A549 (cell line): ENCODE data around the gene DNAH17.

Source experiments
- CHD4 ChIP-seq: fragments of 200-600 bp; sonication (generic); IDR thresholded peaks from 2 replicates; pipeline ENCODE4 v1.6.1; 2016; ENCODE audit warnings: antibody characterized with exemption, mild to moderate bottlenecking, borderline replicate concordance
- HDAC2 ChIP-seq: fragments of 200-600 bp; sonication (generic); IDR thresholded peaks from 2 replicates; pipeline ENCODE4 v1.6.1; 2016
- JUN ChIP-seq, 2 experiments: fragments of >200 bp; sonication (Bioruptor Twin); formaldehyde crosslinking; IDR thresholded peaks; 2 replicates in 1 of 2; 3 replicates in 1 of 2; pipeline ENCODE4 v1.6.1; 2016 to 2017
- KDM1A ChIP-seq: fragments of 200-600 bp; sonication (generic); IDR thresholded peaks from 2 replicates; pipeline ENCODE4 v1.6.1; 2016; ENCODE audit warnings: low read depth, mild to moderate bottlenecking
- MAZ ChIP-seq: fragments of 150-350 bp; IDR thresholded peaks from 2 replicates; pipeline ENCODE4 v1.6.1; 2014; ENCODE audit warnings: antibody characterized with exemption, low read depth, low read length, borderline replicate concordance
- POLR2A ChIP-seq: IDR thresholded peaks from 2 replicates; pipeline ENCODE4 v1.6.1; 2012; ENCODE audit warnings: mild to moderate bottlenecking, low read length
- RCOR1 ChIP-seq: fragments of 150-350 bp; IDR thresholded peaks from 2 replicates; pipeline ENCODE4 v1.6.1; 2014; ENCODE audit warnings: antibody characterized with exemption, low read length, low read depth
- SREBF2 ChIP-seq: fragments of 450-650 bp; IDR thresholded peaks from 2 replicates; pipeline ENCODE4 v1.6.1; 2014; ENCODE audit warnings: mild to moderate bottlenecking, moderate library complexity
- TF ChIP-seq, protein P1 (sequence below): fragments of 200-600 bp; sonication (generic); IDR thresholded peaks from 2 replicates; pipeline ENCODE4 v1.6.1; 2016; ENCODE audit warnings: antibody characterized with exemption, mild to moderate bottlenecking, moderate library complexity
- TF ChIP-seq, protein P2 (sequence below): fragments of >200 bp; sonication (Bioruptor Twin); formaldehyde crosslinking; IDR thresholded peaks from 3 replicates; pipeline ENCODE4 v1.5.1; 2016
- TF ChIP-seq, protein P3 (sequence below): IDR thresholded peaks from 2 replicates; pipeline ENCODE4 v1.6.1; 2012

DNA sequence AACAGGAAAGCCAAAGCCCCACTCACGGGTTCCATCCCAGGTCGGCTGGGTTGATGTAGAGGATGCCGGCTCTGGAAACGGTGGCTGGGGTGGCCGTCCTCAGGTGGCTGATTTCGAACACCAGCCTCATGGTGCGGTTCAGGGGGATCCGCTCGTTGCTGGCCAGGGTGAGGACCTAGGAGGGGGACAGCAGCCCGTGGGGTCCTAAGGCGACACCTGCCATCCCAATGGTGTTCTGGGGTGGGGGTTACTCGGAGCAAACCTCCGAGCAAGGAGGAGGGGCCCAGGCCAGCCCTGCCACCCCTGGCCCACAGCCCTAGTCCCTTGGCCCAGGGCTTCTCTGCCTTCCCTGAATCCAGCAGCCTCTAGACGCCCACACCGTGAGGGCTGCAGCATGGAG is 86.5 kb downstream of the DNAH17 start:
- no peak for TF ChIP-seq KDM1A
- TF ChIP-seq, protein P1, sequence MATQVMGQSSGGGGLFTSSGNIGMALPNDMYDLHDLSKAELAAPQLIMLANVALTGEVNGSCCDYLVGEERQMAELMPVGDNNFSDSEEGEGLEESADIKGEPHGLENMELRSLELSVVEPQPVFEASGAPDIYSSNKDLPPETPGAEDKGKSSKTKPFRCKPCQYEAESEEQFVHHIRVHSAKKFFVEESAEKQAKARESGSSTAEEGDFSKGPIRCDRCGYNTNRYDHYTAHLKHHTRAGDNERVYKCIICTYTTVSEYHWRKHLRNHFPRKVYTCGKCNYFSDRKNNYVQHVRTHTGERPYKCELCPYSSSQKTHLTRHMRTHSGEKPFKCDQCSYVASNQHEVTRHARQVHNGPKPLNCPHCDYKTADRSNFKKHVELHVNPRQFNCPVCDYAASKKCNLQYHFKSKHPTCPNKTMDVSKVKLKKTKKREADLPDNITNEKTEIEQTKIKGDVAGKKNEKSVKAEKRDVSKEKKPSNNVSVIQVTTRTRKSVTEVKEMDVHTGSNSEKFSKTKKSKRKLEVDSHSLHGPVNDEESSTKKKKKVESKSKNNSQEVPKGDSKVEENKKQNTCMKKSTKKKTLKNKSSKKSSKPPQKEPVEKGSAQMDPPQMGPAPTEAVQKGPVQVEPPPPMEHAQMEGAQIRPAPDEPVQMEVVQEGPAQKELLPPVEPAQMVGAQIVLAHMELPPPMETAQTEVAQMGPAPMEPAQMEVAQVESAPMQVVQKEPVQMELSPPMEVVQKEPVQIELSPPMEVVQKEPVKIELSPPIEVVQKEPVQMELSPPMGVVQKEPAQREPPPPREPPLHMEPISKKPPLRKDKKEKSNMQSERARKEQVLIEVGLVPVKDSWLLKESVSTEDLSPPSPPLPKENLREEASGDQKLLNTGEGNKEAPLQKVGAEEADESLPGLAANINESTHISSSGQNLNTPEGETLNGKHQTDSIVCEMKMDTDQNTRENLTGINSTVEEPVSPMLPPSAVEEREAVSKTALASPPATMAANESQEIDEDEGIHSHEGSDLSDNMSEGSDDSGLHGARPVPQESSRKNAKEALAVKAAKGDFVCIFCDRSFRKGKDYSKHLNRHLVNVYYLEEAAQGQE: no peak
- no peak for TF ChIP-seq POLR2A
- TF ChIP-seq SREBF2: no peak
- TF ChIP-seq, protein P2, sequence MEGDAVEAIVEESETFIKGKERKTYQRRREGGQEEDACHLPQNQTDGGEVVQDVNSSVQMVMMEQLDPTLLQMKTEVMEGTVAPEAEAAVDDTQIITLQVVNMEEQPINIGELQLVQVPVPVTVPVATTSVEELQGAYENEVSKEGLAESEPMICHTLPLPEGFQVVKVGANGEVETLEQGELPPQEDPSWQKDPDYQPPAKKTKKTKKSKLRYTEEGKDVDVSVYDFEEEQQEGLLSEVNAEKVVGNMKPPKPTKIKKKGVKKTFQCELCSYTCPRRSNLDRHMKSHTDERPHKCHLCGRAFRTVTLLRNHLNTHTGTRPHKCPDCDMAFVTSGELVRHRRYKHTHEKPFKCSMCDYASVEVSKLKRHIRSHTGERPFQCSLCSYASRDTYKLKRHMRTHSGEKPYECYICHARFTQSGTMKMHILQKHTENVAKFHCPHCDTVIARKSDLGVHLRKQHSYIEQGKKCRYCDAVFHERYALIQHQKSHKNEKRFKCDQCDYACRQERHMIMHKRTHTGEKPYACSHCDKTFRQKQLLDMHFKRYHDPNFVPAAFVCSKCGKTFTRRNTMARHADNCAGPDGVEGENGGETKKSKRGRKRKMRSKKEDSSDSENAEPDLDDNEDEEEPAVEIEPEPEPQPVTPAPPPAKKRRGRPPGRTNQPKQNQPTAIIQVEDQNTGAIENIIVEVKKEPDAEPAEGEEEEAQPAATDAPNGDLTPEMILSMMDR: no peak
- TF ChIP-seq, protein P3, sequence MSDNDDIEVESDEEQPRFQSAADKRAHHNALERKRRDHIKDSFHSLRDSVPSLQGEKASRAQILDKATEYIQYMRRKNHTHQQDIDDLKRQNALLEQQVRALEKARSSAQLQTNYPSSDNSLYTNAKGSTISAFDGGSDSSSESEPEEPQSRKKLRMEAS: no peak
- TF ChIP-seq JUN (IDR thresholded peaks at IDR 0.05): no peak
- no peak for TF ChIP-seq CHD4
- TF ChIP-seq MAZ: no peak
- no peak for TF ChIP-seq HDAC2
- TF ChIP-seq RCOR1: no peak
